Effector memory CD4-positive, alpha-beta T cell (primary cell): ENCODE data around the gene EFCAB12.

Experiments used
- DNase-seq, 3 donors: peaks; one replicate each; pipeline ENCODE4 v3.0.0-alpha.2; 2020
- H3K27ac ChIP-seq: 2 replicates; pipeline ENCODE4 v1.7.0; 2013; ENCODE audit warnings: mild to moderate bottlenecking, low read length, moderate library complexity; ENCODE audit not compliant: insufficient read depth, poor library complexity, severe bottlenecking
- H3K27me3 ChIP-seq: replicated peaks from 2 replicates; pipeline ENCODE4 v1.7.0; 2013; ENCODE audit warnings: mild to moderate bottlenecking, low read length; ENCODE audit not compliant: insufficient read depth, control insufficient read depth, poor library complexity, severe bottlenecking
- H3K36me3 ChIP-seq: 2 replicates; pipeline ENCODE4 v1.7.0; 2013; ENCODE audit warnings: mild to moderate bottlenecking, low read length, moderate library complexity; ENCODE audit not compliant: control insufficient read depth, insufficient read depth
- H3K4me1 ChIP-seq: 2 replicates; pipeline ENCODE4 v1.7.0; 2013; ENCODE audit warnings: low read length, mild to moderate bottlenecking; ENCODE audit not compliant: control insufficient read depth, insufficient read depth, poor library complexity, severe bottlenecking
- H3K4me3 ChIP-seq: 2 replicates; pipeline ENCODE4 v1.7.0; 2013; ENCODE audit warnings: low read length, low read depth, mild to moderate bottlenecking; ENCODE audit not compliant: insufficient read depth, poor library complexity, severe bottlenecking
- H3K9me3 ChIP-seq: 2 replicates; pipeline ENCODE4 v1.7.0; 2013; ENCODE audit warnings: mild to moderate bottlenecking, low read length, moderate library complexity; ENCODE audit not compliant: control insufficient read depth

Gene EFCAB12

GRCh38 chr3:129463716-129464115 lies 35.3 kb upstream of the EFCAB12 start:
- DNase-seq, result no peak
- Histone ChIP-seq H3K4me3 (no peak overlapping the region), H3K27ac (no peak overlapping the region), H3K4me1 (no peaks in the 10 kb centered on the region), H3K9me3 (no peaks in the 10 kb centered on the region), H3K27me3 (no peaks in the 10 kb centered on the region), H3K36me3 (no peaks in the 10 kb centered on the region)

GRCh38 chr3:129463094-129463493 lies 34.7 kb upstream of the EFCAB12 start:
- H3K36me3 ChIP-seq, result no peaks in the 10 kb centered on the region
- no peak for DNase-seq
- no peaks in the 10 kb centered on the region for H3K4me1 ChIP-seq
- H3K27me3 ChIP-seq, result no peaks in the 10 kb centered on the region
- H3K9me3 ChIP-seq, result no peaks in the 10 kb centered on the region
- H3K27ac ChIP-seq, result no peak overlapping the region
- H3K4me3 ChIP-seq, result no peak overlapping the region

DNA sequence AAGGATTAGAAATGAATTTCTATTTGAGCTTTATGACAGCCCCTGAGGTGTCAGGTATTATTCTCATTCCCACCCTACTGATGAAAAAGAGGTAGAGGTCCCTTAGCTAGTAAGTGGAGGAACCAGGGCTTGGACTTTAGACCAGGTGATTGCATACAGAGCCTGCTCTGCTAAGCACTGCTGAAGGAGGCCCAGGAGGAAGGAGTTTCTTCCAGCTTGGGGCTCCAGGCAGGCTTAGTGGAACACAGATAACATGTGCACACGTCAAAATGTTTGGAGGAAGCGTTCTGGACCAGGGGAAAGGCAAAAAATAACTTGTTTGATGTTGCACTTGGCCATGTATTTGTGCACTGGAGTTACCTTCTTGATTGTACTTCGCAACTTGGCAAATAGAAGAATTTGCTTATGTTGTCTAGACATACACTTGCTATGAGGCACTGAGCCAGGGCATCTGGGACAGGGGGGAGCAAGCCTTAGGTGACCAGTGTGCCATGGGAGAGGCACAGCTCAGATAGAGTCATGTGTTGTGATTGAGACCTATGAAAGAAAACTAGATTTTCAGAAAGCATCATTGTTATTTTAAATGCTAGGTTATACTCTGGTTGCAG lies 34.0 kb upstream of the EFCAB12 start:
- Histone ChIP-seq H3K27ac (no peak overlapping the region), H3K9me3 (no peaks in the 10 kb centered on the region), H3K36me3 (no peaks in the 10 kb centered on the region), H3K4me1 (no peaks in the 10 kb centered on the region), H3K27me3 (no peaks in the 10 kb centered on the region), H3K4me3 (no peak overlapping the region)
- DNase-seq, result no peak

DNA sequence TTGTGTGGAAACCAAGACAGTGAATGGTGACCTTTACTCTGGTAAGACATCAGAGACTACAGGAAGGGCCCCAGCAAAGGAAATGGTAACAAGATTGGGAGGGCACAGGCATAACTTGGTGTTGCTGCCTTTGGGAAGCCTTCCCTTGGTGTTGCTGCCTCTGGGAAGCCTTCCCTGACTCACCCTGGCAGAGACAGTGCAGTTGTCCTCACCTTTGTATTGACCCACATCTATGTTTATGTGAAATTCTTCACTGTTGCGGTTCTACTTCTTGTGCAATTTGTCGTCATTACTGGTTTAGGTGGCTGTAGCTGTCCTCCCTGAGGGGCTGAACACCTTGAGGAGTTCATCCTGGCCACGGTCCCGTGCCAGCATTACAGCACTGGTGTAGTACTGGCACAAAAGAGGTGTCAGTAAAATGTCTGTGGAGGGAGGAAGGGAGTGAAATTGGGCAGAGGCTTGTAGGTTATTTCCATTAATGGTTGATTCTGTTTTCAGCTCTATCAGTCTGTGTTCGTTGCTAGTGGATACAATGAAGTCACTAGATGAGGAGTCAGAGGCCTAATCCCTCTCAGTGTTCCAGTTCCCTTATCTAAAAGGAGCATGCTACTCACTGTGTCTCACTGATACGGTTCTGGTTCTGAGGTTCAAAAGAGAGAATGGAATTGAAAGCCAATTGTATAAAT lies 33.2 kb upstream of the EFCAB12 start:
- H3K4me3 ChIP-seq, result no peak overlapping the region
- no peak overlapping the region for H3K27ac ChIP-seq
- no peaks in the 10 kb centered on the region for H3K36me3 ChIP-seq

GRCh38 chr3:129461022-129461421 lies 32.6 kb upstream of the EFCAB12 start:
- Histone ChIP-seq H3K27ac (no peak overlapping the region), H3K36me3 (no peaks in the 10 kb centered on the region)
- no peak for DNase-seq

More for the DNA sequence above, 33.2 kb upstream of the EFCAB12 start:
- Histone ChIP-seq H3K27me3 (no peaks in the 10 kb centered on the region), H3K9me3 (no peaks in the 10 kb centered on the region), H3K4me1 (no peaks in the 10 kb centered on the region)
- DNase-seq, result no peak

DNA sequence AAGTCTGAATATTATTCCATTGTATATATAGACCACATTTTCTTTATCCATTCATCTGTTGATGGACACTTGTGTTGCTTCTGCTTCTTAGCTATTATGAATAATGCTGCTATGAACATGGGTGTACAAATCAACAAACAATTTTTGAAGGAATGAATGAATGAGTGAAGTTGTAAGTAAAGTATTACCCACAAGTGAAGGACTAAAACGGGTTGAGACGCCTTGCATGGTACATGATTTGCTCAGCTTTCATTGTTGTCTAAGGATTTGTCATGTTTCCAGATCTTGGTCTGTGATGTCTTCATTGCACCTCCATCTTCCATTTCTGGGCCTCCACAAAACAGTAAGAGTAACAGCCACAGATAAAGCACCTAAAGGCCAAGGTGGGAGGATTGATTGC lies 32.1 kb upstream of the EFCAB12 start:
- no peaks in the 10 kb centered on the region for H3K36me3 ChIP-seq

More at GRCh38 chr3:129461022-129461421, 32.6 kb upstream of the EFCAB12 start:
- H3K9me3 ChIP-seq, result no peaks in the 10 kb centered on the region
- H3K4me1 ChIP-seq, result no peaks in the 10 kb centered on the region
- no peak overlapping the region for H3K4me3 ChIP-seq
- H3K27me3 ChIP-seq, result no peaks in the 10 kb centered on the region

DNA sequence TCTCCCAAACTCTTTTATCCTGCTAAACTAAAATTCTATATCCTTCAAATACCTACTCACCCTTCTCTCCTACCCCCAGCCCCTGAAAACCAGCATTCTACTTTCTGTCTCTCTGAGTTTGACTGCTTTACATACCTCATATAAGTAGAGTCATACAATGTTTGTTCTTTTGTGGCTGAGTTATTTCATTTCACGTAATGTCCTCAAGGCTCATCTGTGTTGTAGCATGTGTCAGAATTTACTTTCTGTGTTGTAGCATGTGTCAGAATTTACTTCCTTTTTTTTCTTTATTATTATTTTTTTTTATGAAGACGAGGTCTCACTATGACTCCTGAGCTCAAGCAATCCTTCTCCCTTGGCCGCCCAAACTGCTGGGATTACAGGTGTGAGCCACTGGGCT lies 31.7 kb upstream of the EFCAB12 start:
- Histone ChIP-seq H3K27me3 (no peaks in the 10 kb centered on the region), H3K9me3 (no peaks in the 10 kb centered on the region), H3K36me3 (no peaks in the 10 kb centered on the region), H3K4me1 (no peaks in the 10 kb centered on the region), H3K27ac (no peak overlapping the region), H3K4me3 (no peak overlapping the region)
- DNase-seq, result no peak

More for the DNA sequence above, 32.1 kb upstream of the EFCAB12 start:
- Histone ChIP-seq H3K4me1 (no peaks in the 10 kb centered on the region), H3K27ac (no peak overlapping the region), H3K4me3 (no peak overlapping the region), H3K27me3 (no peaks in the 10 kb centered on the region), H3K9me3 (no peaks in the 10 kb centered on the region)
- no peak for DNase-seq

DNA sequence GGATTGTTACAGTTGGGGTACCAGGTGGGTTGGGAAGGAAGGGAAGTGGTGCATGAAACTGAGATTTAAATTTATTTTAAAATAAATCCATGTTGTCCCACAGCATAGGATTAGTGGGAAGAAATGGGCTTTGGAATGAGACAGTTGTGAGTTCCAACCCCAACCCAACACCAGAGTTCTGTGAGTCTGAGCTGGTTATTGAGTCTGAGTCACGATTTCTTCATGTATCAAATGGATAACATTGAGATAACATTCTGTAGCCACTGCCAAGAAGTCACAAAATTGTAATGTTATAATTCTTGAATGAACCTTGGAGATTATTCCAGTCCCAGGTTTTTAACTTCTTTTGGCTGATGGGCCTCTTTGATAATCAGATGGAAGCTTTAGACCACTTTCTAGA lies 25.3 kb upstream of the EFCAB12 start:
- Histone ChIP-seq H3K4me1 (no peaks in the 10 kb centered on the region), H3K27me3 (no peaks in the 10 kb centered on the region), H3K9me3 (no peaks in the 10 kb centered on the region), H3K27ac (no peak overlapping the region), H3K4me3 (no peak overlapping the region), H3K36me3 (peaks cover 3% of the 10 kb centered on the region)
- no peak for DNase-seq

GRCh38 chr3:129449279-129450115 lies 21.1 kb upstream of the EFCAB12 start:
- H3K9me3 ChIP-seq, result no peaks in the 10 kb centered on the region
- no peak overlapping the region for H3K27ac ChIP-seq
- peaks cover 3% of the 10 kb centered on the region for H3K36me3 ChIP-seq
- DNase-seq, result no peak
- H3K4me1 ChIP-seq, result no peaks in the 10 kb centered on the region
- no peak overlapping the region for H3K4me3 ChIP-seq
- no peaks in the 10 kb centered on the region for H3K27me3 ChIP-seq
